ENCODE measurements around the gene TRAPPC6A.

DNA sequence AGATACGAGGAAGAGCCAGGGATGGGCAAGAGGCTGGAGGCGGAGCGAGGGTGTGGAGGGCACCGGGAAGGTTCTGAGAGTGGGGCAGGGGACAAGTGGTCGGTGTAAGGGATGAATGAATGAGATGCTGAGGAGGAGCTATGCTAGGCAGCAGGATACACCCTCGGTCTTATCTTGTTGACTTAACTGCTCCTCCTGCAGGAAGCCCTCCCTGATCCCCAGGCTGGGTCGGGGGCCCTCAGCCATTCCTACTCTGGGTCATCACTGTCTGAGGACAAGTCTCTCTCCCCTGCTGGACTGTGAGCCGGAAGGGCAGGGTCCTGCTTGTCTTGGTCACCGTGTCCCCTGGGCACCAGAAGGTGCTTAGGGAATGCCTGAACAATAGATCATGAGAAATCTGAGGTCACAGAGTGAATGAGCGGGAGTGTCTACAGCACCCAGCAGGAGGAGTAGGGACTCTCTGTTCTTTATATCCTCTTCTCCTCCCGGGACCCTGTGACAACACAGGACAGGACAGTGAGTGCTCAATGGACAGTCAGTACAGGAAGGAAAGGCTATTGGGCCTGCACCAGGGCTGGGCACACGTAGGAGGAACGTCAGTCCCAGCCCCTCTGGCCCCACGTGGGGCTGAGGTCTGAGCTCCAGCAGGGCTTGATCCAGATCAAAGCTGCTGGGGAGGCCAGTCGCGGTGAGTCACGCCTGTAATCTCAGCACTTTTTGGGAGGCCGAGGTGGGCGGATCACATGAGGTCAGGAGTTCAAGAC lies 23.8 kb downstream of the TRAPPC6A start:
- TF ChIP-seq POLR2A (IDR thresholded peaks at IDR 0.05) = no peak
- no peak for TF ChIP-seq POLR2AphosphoS5 (IDR thresholded peaks at IDR 0.05)

All from suprapubic skin (tissue), 4 donors.